ENCODE results near the gene NFATC2.
"Not testable (repeated sequence)": the region's sequence is repeated elsewhere in the genome, so short reads cannot be mapped to it uniquely, and the experiment has no call there.

The NFATC2 gene

GRCh38 chr20:51346686-51347485 is 195.6 kb downstream of the NFATC2 start:
- no peak for DNase-seq

GRCh38 chr20:51345601-51346101 is 196.9 kb downstream of the NFATC2 start:
- DNase-seq: no peak

GRCh38 chr20:51343802-51344201 is 198.7 kb downstream of the NFATC2 start:
- not testable (repeated sequence) for DNase-seq

- no peak for DNase-seq
Observed at GRCh38 chr20:51342510-51343236, 199.8 kb downstream of the NFATC2 start.

- no peak for DNase-seq
Observed at GRCh38 chr20:51341581-51341980, 200.9 kb downstream of the NFATC2 start.

- DNase-seq: no peak
Observed at GRCh38 chr20:51340451-51340840, 202.1 kb downstream of the NFATC2 start.

- DNase-seq: no peak
Observed at GRCh38 chr20:51339721-51340450, 202.6 kb downstream of the NFATC2 start.

GRCh38 chr20:51338692-51339440 is 203.7 kb downstream of the NFATC2 start:
- DNase-seq: no peak

GRCh38 chr20:51337126-51337805 is 205.3 kb downstream of the NFATC2 start:
- no peak for DNase-seq

All from activated CD4-positive, alpha-beta T cell treated with anti-CD3 and anti-CD28 coated beads, Interleukin-2, amount 50 U/mL, for 1 hour (primary cell).